Astrocyte (in vitro differentiated cells and primary cell): ENCODE results near the gene RFTN1. TPM values are rescaled to one million over a fixed set of nuclear protein-coding genes. Genes with fewer than 3 reads are reported as not detected.

Experiments
- DNase-seq: peaks from one replicate; pipeline ENCODE4 v3.0.0-alpha.2; 2010; ENCODE audit warnings: low read depth
- FAIRE-seq: peaks from 2 replicates; lab custom pipeline; 2011; peaks lifted over from hg19 to GRCh38; lab: Jason Lieb, UNC
- H2AFZ ChIP-seq: 2 replicates; pipeline ENCODE4 v1.6.0; 2012; ENCODE audit warnings: low read depth, low read length, inconsistent platforms
- H3K27ac ChIP-seq: 2 replicates; pipeline ENCODE4 v1.5.1; 2011; ENCODE audit warnings: low read depth, low read length, inconsistent platforms
- H3K27me3 ChIP-seq: 2 replicates; pipeline ENCODE4 v1.6.0; 2011; ENCODE audit warnings: low read length, inconsistent platforms; ENCODE audit not compliant: insufficient read depth
- H3K36me3 ChIP-seq: 2 replicates; pipeline ENCODE4 v1.5.1; 2011; ENCODE audit warnings: low read length, inconsistent platforms; ENCODE audit not compliant: insufficient read depth
- H3K4me1 ChIP-seq: 2 replicates; pipeline ENCODE4 v1.5.1; 2011; ENCODE audit warnings: low read length, inconsistent platforms; ENCODE audit not compliant: insufficient read depth
- H3K4me2 ChIP-seq: 2 replicates; pipeline ENCODE4 v1.6.0; 2012; ENCODE audit warnings: low read length, inconsistent platforms
- H3K4me3 ChIP-seq: 2 replicates; pipeline ENCODE4 v1.5.1; 2011; ENCODE audit warnings: low read depth, mild to moderate bottlenecking, low read length, inconsistent platforms; ENCODE audit not compliant: insufficient read depth
- H3K79me2 ChIP-seq: 2 replicates; pipeline ENCODE4 v1.6.0; 2012; ENCODE audit warnings: mild to moderate bottlenecking, low read length, inconsistent platforms; ENCODE audit not compliant: insufficient read depth
- H3K9ac ChIP-seq: 2 replicates; pipeline ENCODE4 v1.6.0; 2012; ENCODE audit warnings: mild to moderate bottlenecking, low read length, inconsistent platforms
- H3K9me3 ChIP-seq: 2 replicates; pipeline ENCODE4 v1.5.1; 2012; ENCODE audit warnings: low read depth, mild to moderate bottlenecking, low read length, inconsistent platforms; ENCODE audit not compliant: insufficient read depth
- H4K20me1 ChIP-seq: 2 replicates; pipeline ENCODE4 v1.6.0; 2012; ENCODE audit warnings: low read length, inconsistent platforms; ENCODE audit not compliant: insufficient read depth
- H3K27ac Mint-ChIP-seq: one replicate; pipeline ENCODE4 v1.8.0; 2021; ENCODE audit warnings: mild to moderate bottlenecking, mixed read lengths; ENCODE audit not compliant: unreplicated experiment
- H3K27me3 Mint-ChIP-seq: one replicate; pipeline ENCODE4 v1.8.0; 2021; ENCODE audit warnings: low read depth, mixed read lengths; ENCODE audit not compliant: unreplicated experiment
- H3K36me3 Mint-ChIP-seq: one replicate; pipeline ENCODE4 v1.8.0; 2021; ENCODE audit warnings: low read depth, mixed read lengths; ENCODE audit not compliant: unreplicated experiment
- H3K4me1 Mint-ChIP-seq: one replicate; pipeline ENCODE4 v1.8.0; 2021; ENCODE audit warnings: low read depth, mixed read lengths; ENCODE audit not compliant: unreplicated experiment
- H3K4me3 Mint-ChIP-seq: one replicate; pipeline ENCODE4 v1.8.0; 2021; ENCODE audit warnings: mild to moderate bottlenecking, moderate library complexity, mixed read lengths; ENCODE audit not compliant: unreplicated experiment
- H3K9me3 Mint-ChIP-seq: one replicate; pipeline ENCODE4 v1.8.0; 2021; ENCODE audit warnings: mild to moderate bottlenecking, mixed read lengths; ENCODE audit not compliant: unreplicated experiment
- CTCF ChIP-seq: IDR thresholded peaks from 2 replicates; pipeline ENCODE4 v1.5.1; 2011; ENCODE audit warnings: low read depth, mild to moderate bottlenecking, inconsistent platforms, low read length, moderate library complexity; ENCODE audit not compliant: insufficient read depth
- EZH2 ChIP-seq: IDR thresholded peaks from 2 replicates; pipeline ENCODE4 v1.6.1; 2012; ENCODE audit warnings: mild to moderate bottlenecking, low read length, inconsistent platforms; ENCODE audit not compliant: insufficient read depth
- total RNA-seq: library from RNA; stranded (reverse); gene quantifications from 2 replicates; pipeline ENCODE4 v1.2.1, GENCODE V29; 2021

Gene RFTN1
- total RNA-seq, 1 donor from 2014 or later, result 49.5 TPM

GRCh38 chr3:16352428-16352827 lies 161.1 kb downstream of the RFTN1 start:
- H4K20me1 ChIP-seq, result no peaks in the 10 kb centered on the region
- Mint-ChIP-seq H3K4me1 (peaks cover 22% of the 10 kb centered on the region), H3K27ac (no peak overlapping the region), H3K9me3 (no peaks in the 10 kb centered on the region), H3K27me3 (no peaks in the 10 kb centered on the region), H3K36me3 (peaks cover 29% of the 10 kb centered on the region), H3K4me3 (no peak overlapping the region)
- H3K27me3 ChIP-seq, result no peaks in the 10 kb centered on the region
- H3K4me2 ChIP-seq, result no peak overlapping the region
- H2AFZ ChIP-seq, result no peak overlapping the region
- H3K4me3 ChIP-seq, result no peak overlapping the region
- H3K9me3 ChIP-seq, result no peaks in the 10 kb centered on the region
- no peak for DNase-seq
- FAIRE-seq, result no peak
- H3K79me2 ChIP-seq, result no peaks in the 10 kb centered on the region
- H3K4me1 ChIP-seq, result peaks cover 16% of the 10 kb centered on the region
- no peak overlapping the region for H3K9ac ChIP-seq
- no peak for TF ChIP-seq EZH2
- no peak for TF ChIP-seq CTCF
- H3K27ac ChIP-seq, result no peak overlapping the region
- peaks cover 7% of the 10 kb centered on the region for H3K36me3 ChIP-seq

- H2AFZ ChIP-seq, result no peak overlapping the region
- peaks cover 17% of the 10 kb centered on the region for H3K4me1 Mint-ChIP-seq
- no peaks in the 10 kb centered on the region for H3K27me3 ChIP-seq
- no peak for TF ChIP-seq EZH2
- no peak for TF ChIP-seq CTCF
- peak overlapping the region; percentile 38 for H3K4me2 ChIP-seq
- H3K27ac ChIP-seq, result peak overlapping the region; percentile 27
- H3K79me2 ChIP-seq, result no peaks in the 10 kb centered on the region
- DNase-seq (peak; percentile 59), FAIRE-seq (peak; percentile 43)
- no peaks in the 10 kb centered on the region for H3K9me3 Mint-ChIP-seq
- H3K9me3 ChIP-seq, result no peaks in the 10 kb centered on the region
- peaks cover 9% of the 10 kb centered on the region for H3K36me3 ChIP-seq
- H3K27me3 Mint-ChIP-seq, result no peaks in the 10 kb centered on the region
- no peak overlapping the region for H3K27ac Mint-ChIP-seq
- H3K4me1 ChIP-seq, result peaks cover 16% of the 10 kb centered on the region
- H3K4me3 ChIP-seq, result no peak overlapping the region
- H3K36me3 Mint-ChIP-seq, result peaks cover 26% of the 10 kb centered on the region
- no peak overlapping the region for H3K9ac ChIP-seq
- H3K4me3 Mint-ChIP-seq, result no peak overlapping the region
- H4K20me1 ChIP-seq, result no peaks in the 10 kb centered on the region
These were observed 162.7 kb downstream of the RFTN1 start for GRCh38 chr3:16350597-16351318.

- no peak overlapping the region for H3K27ac Mint-ChIP-seq
These were observed 163.4 kb downstream of the RFTN1 start for GRCh38 chr3:16349986-16350596.

More at GRCh38 chr3:16349986-16350596, 163.4 kb downstream of the RFTN1 start:
- Histone ChIP-seq H3K4me2 (peak overlapping the region; percentile 38), H3K9me3 (no peaks in the 10 kb centered on the region), H3K79me2 (no peaks in the 10 kb centered on the region), H4K20me1 (no peaks in the 10 kb centered on the region), H3K27me3 (no peaks in the 10 kb centered on the region), H3K9ac (no peak overlapping the region), H3K27ac (peak overlapping the region; percentile 27), H3K4me3 (no peak overlapping the region), H2AFZ (no peak overlapping the region), H3K4me1 (peaks cover 16% of the 10 kb centered on the region), H3K36me3 (peaks cover 9% of the 10 kb centered on the region)
- DNase-seq (peak; percentile 71), FAIRE-seq (peak; percentile 88)
- Mint-ChIP-seq H3K9me3 (no peaks in the 10 kb centered on the region), H3K36me3 (peaks cover 28% of the 10 kb centered on the region), H3K4me3 (no peak overlapping the region), H3K4me1 (peaks cover 17% of the 10 kb centered on the region), H3K27me3 (no peaks in the 10 kb centered on the region)
- TF ChIP-seq EZH2 (no peak), CTCF (no peak)
